ENCODE data around the gene NMBR. TPM values are rescaled to one million over a fixed set of nuclear protein-coding genes. Genes with fewer than 3 reads are reported as not detected.
"Not testable (repeated sequence)": the region's sequence is repeated elsewhere in the genome, so short reads cannot be mapped to it uniquely, and the experiment has no call there.

The NMBR gene
- total RNA-seq, 1 donor from 2014 or later = not detected

GRCh38 chr6:142189057-142189456 lies 42.1 kb upstream of the NMBR start:
- Mint-ChIP-seq H3K9me3 (ENCODE audit: unreplicated experiment) (no peaks in the 10 kb centered on the region), H3K4me1 (ENCODE audit: unreplicated experiment) (peaks cover 16% of the 10 kb centered on the region), H3K36me3 (ENCODE audit: low read depth, unreplicated experiment) (no peaks in the 10 kb centered on the region), H3K27ac (ENCODE audit: unreplicated experiment) (no peak overlapping the region), H3K27me3 (ENCODE audit: unreplicated experiment) (peaks cover 1% of the 10 kb centered on the region), H3K4me3 (ENCODE audit: unreplicated experiment) (no peak overlapping the region)
- no peak for TF ChIP-seq CTCF (IDR thresholded peaks at IDR 0.05; ENCODE audit: unreplicated experiment)
- no peak for DNase-seq (ENCODE audit: low spot score)

- H3K4me1 Mint-ChIP-seq (ENCODE audit: unreplicated experiment) = peaks cover 16% of the 10 kb centered on the region
- TF ChIP-seq CTCF (IDR thresholded peaks at IDR 0.05; ENCODE audit: unreplicated experiment) = peak; percentile 55
- not testable (repeated sequence) for H3K27me3 Mint-ChIP-seq (ENCODE audit: unreplicated experiment); DNase-seq (ENCODE audit: low spot score); H3K4me3 Mint-ChIP-seq (ENCODE audit: unreplicated experiment); H3K9me3 Mint-ChIP-seq (ENCODE audit: unreplicated experiment); H3K27ac Mint-ChIP-seq (ENCODE audit: unreplicated experiment); H3K36me3 Mint-ChIP-seq (ENCODE audit: low read depth, unreplicated experiment)
Measured at GRCh38 chr6:142188341-142188740, 41.4 kb upstream of the NMBR start.

GRCh38 chr6:142187209-142187608 lies 40.3 kb upstream of the NMBR start:
- no peak for TF ChIP-seq CTCF (IDR thresholded peaks at IDR 0.05; ENCODE audit: unreplicated experiment)
- H3K9me3 Mint-ChIP-seq (ENCODE audit: unreplicated experiment) = no peaks in the 10 kb centered on the region
- no peak overlapping the region for H3K4me3 Mint-ChIP-seq (ENCODE audit: unreplicated experiment)
- no peak overlapping the region for H3K27ac Mint-ChIP-seq (ENCODE audit: unreplicated experiment)
- H3K4me1 Mint-ChIP-seq (ENCODE audit: unreplicated experiment) = peaks cover 16% of the 10 kb centered on the region
- peaks cover 1% of the 10 kb centered on the region for H3K27me3 Mint-ChIP-seq (ENCODE audit: unreplicated experiment)
- no peak for DNase-seq (ENCODE audit: low spot score)
- no peaks in the 10 kb centered on the region for H3K36me3 Mint-ChIP-seq (ENCODE audit: low read depth, unreplicated experiment)

GRCh38 chr6:142185641-142186040 lies 38.7 kb upstream of the NMBR start:
- no peak overlapping the region for H3K4me3 Mint-ChIP-seq (ENCODE audit: unreplicated experiment)

GRCh38 chr6:142184307-142184706 lies 37.4 kb upstream of the NMBR start:
- Mint-ChIP-seq H3K9me3 (ENCODE audit: unreplicated experiment) (no peaks in the 10 kb centered on the region), H3K36me3 (ENCODE audit: low read depth, unreplicated experiment) (no peaks in the 10 kb centered on the region), H3K4me1 (ENCODE audit: unreplicated experiment) (peaks cover 16% of the 10 kb centered on the region), H3K27me3 (ENCODE audit: unreplicated experiment) (peaks cover 1% of the 10 kb centered on the region), H3K4me3 (ENCODE audit: unreplicated experiment) (no peak overlapping the region), H3K27ac (ENCODE audit: unreplicated experiment) (no peak overlapping the region)
- DNase-seq (ENCODE audit: low spot score) = no peak
- no peak for TF ChIP-seq CTCF (IDR thresholded peaks at IDR 0.05; ENCODE audit: unreplicated experiment)

More at GRCh38 chr6:142185641-142186040, 38.7 kb upstream of the NMBR start:
- Mint-ChIP-seq H3K36me3 (ENCODE audit: low read depth, unreplicated experiment) (no peaks in the 10 kb centered on the region), H3K27me3 (ENCODE audit: unreplicated experiment) (peaks cover 1% of the 10 kb centered on the region), H3K4me1 (ENCODE audit: unreplicated experiment) (peaks cover 16% of the 10 kb centered on the region), H3K27ac (ENCODE audit: unreplicated experiment) (no peak overlapping the region), H3K9me3 (ENCODE audit: unreplicated experiment) (no peaks in the 10 kb centered on the region)
- no peak for TF ChIP-seq CTCF (IDR thresholded peaks at IDR 0.05; ENCODE audit: unreplicated experiment)
- DNase-seq (ENCODE audit: low spot score) = no peak

Measured in endothelial cell (in vitro differentiated cells).